ENCODE measurements around the gene STT3B. TPM values are rescaled to one million over a fixed set of nuclear protein-coding genes. Genes with fewer than 3 reads are reported as not detected.

Gene STT3B
- total RNA-seq, 1 experiment from 2014 or later = 86.5 TPM

DNA sequence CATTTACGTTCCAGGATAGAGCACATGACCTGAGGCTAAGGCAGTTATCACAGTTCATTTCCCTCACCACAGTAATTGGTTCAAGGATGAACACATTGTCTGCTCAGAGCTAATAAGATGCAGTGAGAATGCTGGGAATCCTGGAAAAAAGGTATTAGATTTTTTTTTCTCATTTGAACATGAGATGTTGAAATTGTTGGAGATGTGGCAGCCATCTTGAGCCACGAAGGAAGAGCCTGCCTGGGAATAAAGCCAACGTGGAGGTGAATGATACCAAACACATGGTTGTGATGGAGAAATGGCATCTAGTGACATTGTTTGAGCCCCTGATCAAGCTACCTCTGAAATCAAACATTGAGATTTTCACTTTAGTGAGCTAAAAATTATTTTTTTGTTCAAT, 16.0 kb upstream of the STT3B start:
- DNase-seq (ENCODE audit: low spot score) = no peak

DNA sequence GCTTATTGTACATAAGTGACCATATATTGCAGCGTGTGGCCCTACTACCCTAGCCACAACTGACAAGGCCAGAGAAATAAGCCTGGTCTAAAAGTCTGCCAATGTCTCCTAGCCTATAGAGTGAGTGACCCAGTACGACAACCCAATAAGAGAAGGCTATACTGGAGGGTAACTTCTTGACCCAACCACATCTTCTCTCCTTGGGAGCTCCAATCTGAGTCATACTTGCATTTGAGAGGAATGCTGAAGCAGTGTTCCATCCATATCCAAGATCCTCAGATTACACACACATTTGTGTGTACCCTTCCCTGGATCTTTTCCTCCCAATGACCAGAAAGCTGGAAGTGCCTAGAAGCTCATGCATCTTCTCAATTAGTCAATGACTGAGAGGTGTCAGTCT, 11.3 kb upstream of the STT3B start:
- DNase-seq (ENCODE audit: low spot score) = no peak

GRCh38 chr3:31522152-31522551, 10.6 kb upstream of the STT3B start:
- DNase-seq (ENCODE audit: low spot score) = no peak

DNA sequence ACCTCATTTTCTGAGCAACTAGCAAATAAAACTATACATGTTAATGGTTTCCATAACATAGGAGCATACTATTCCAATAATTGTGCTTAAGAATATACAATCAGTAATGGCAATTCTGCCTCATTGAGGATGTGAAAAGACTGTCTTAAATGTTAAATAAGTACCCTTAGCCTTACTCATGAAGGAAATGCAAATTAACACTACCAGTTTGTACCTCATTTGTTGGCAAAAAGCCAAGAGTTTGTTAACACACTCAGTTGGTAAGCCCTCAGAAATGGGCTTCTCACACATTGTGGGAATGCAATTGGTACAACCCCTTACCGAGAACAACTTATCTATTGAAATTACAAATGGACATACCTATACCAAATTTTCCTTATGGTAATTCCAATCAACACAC, 9.2 kb upstream of the STT3B start:
- DNase-seq (ENCODE audit: low spot score) = no peak

DNA sequence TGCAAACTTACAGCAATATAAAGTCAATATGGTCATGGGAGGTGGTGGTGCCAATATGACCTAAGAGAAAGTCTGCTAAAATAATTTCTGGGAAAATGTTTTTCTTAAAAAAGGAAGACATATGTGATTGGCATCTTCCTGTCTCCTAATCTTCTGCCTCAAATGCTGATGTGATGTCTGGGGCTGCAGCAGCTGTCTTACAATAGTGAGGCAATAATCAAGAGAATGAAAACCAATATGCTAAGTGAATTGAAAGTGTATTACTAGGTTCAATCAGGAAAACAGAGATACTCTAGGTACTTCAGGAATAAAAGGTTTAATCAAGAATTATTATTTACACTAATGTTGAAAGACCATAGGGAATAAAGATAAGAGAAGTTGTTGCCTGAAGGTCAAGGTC, 7.2 kb upstream of the STT3B start:
- no peak for DNase-seq (ENCODE audit: low spot score)

DNA sequence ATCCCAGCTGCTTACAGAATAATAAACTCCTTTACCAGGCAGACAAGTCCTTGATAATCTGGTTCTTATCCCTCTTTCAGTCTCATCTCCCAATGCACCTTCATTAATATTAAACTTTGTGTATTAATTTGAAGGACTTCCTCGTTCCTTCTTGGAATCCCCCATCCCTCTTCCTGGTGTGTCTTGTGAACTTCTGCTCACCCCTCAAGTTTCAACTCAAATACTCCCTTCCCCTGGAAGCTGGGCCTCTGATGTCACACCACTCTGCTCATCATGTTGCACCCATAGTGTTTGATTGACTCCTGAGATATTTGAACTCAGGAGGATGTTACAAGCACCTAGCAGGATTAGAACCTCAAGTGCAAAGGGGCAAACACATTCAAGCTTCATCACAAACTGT, 3.3 kb upstream of the STT3B start:
- DNase-seq (ENCODE audit: low spot score) = no peak

GRCh38 chr3:31530039-31530959, 2.4 kb upstream of the STT3B start:
- DNase-seq (ENCODE audit: low spot score) = no peak

- DNase-seq (ENCODE audit: low spot score) = peak; percentile 21
Measured at GRCh38 chr3:31530960-31531335, 1.8 kb upstream of the STT3B start.

- DNase-seq (ENCODE audit: low spot score) = no peak
Measured at GRCh38 chr3:31531452-31531991, 1.2 kb upstream of the STT3B start.

- peak; percentile 96 for DNase-seq (ENCODE audit: low spot score)
Measured at GRCh38 chr3:31531992-31532586, 636 bp upstream of the STT3B start.

GRCh38 chr3:31533169-31534064, 692 bp downstream of the STT3B start:
- peak; percentile 24 for DNase-seq (ENCODE audit: low spot score)

- DNase-seq (ENCODE audit: low spot score) = peak; percentile 36
Measured at GRCh38 chr3:31534065-31534425, 1.3 kb downstream of the STT3B start.

DNA sequence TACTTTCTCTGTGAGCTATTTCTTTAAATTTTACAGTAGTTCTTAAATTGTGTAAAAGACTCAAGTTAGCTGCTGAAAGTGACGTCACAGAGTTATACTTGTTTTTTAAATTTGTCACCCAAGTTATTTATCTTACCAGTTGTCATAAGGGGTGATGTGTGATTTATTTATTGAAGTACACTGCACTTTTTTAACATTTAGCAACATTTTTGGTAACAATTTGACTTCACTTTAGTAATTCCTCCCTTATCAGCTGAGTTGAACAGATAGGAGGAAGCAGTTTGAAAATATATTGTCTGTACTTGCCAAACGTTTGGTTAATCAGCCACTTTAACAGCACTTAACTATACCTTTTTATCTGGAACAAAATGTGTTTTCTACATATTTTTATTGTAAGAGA, 3.8 kb downstream of the STT3B start:
- no peak for DNase-seq (ENCODE audit: low spot score)

GRCh38 chr3:31538801-31539200, 6.1 kb downstream of the STT3B start:
- no peak for DNase-seq (ENCODE audit: low spot score)

DNA sequence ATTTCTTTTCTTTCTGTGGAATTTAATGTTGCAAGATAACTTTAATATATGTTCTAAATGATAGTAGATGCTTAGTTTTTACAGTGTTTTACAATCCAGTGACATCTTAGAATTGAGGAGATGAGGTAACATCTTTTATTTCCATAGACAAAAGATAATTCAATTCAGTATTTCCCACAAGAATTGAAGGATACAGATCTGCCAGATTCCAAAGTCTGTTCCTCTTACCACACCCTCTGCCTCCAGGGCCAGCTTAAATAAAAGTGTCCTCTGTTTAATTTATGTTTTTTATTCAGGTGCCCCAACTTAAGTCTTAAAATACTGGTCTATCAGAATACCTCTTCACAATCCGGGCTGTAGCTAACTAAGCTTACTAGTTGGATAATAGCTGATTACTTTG, 6.5 kb downstream of the STT3B start:
- DNase-seq (ENCODE audit: low spot score) = no peak

DNA sequence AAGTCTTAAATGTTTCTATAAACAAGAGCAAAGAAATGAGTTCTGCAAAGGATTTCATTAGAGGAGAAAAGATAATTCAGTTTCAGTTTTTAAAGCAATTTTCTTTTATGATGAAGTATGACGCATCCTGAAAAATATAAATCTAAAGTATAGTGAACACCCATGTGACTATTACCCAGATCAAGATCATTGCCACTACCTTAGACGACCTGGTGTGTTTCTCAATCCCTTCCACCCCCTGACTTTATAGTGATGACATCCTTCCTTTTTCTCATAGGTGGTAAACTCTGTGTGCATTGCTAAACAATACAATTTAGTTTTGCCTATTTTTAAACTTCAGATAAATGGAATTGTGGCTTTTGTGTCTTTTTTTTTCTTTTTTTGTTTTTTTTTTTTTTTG, 8.4 kb downstream of the STT3B start:
- DNase-seq (ENCODE audit: low spot score) = no peak

- DNase-seq (ENCODE audit: low spot score) = no peak
Measured at GRCh38 chr3:31542246-31542645, 9.5 kb downstream of the STT3B start.

GRCh38 chr3:31543375-31543774, 10.7 kb downstream of the STT3B start:
- DNase-seq (ENCODE audit: low spot score) = no peak

GRCh38 chr3:31544634-31545033, 11.9 kb downstream of the STT3B start:
- DNase-seq (ENCODE audit: low spot score) = no peak

GRCh38 chr3:31546162-31546561, 13.4 kb downstream of the STT3B start:
- DNase-seq (ENCODE audit: low spot score) = no peak

GRCh38 chr3:31546725-31547124, 14.0 kb downstream of the STT3B start:
- DNase-seq (ENCODE audit: low spot score) = no peak
